IPS DF 6.9 (cell line): Measurements from ENCODE around the gene PRR18.

Source experiments
- DNase-seq: peaks from one replicate; pipeline ENCODE4 v3.0.0-alpha.2; 2013; ENCODE audit warnings: low read depth, low spot score
- H3K27ac ChIP-seq: one replicate; pipeline ENCODE4 v1.5.1; 2013; ENCODE audit warnings: low read length, control low read depth
- H3K27me3 ChIP-seq: 2 replicates; pipeline ENCODE4 v1.6.1; 2013; ENCODE audit warnings: mild to moderate bottlenecking, low read length; ENCODE audit not compliant: control insufficient read depth, insufficient read depth
- H3K36me3 ChIP-seq: 2 replicates; pipeline ENCODE4 v1.6.1; 2013; ENCODE audit warnings: low read length; ENCODE audit not compliant: control insufficient read depth, insufficient read depth
- H3K4me1 ChIP-seq: 2 replicates; pipeline ENCODE4 v1.6.1; 2013; ENCODE audit warnings: low read length; ENCODE audit not compliant: control insufficient read depth, insufficient read depth
- H3K4me3 ChIP-seq: 2 replicates; pipeline ENCODE4 v1.5.1; 2013; ENCODE audit warnings: mild to moderate bottlenecking, low read length
- H3K9me3 ChIP-seq: 2 replicates; pipeline ENCODE4 v1.6.1; 2013; ENCODE audit warnings: low read length, inconsistent platforms; ENCODE audit not compliant: control insufficient read depth, insufficient read depth
- WGBS: extraction: QIAGEN DNeasy Blood & Tissue Kit; methylation state at CpG from one replicate; pipeline ENCODE4 v1.1.7; 2013; ENCODE audit warnings: mixed read lengths, missing lambda C conversion rate; ENCODE audit not compliant: insufficient read length, insufficient coverage; 5-methylcytosine and 5-hydroxymethylcytosine counted together

The PRR18 gene

GRCh38 chr6:166308033-166308768 is at the start of gene PRR18:
PRR18 (minus strand) TSS chr6:166308392; CDS start chr6:166308142, 250 bp downstream.
- WGBS: no CpG with 5 or more reads among the region's 74 CpGs
- DNase-seq: no peak
- Histone ChIP-seq H3K4me1 (no peaks in the 10 kb centered on the region; the same call in 1 of the 2 replicates), H3K9me3 (no peaks in the 10 kb centered on the region), H3K4me3 (peak within 1 kb of the TSS; percentile 29; the same call in 1 of the 2 replicates), H3K27ac (no peak within 1 kb of the TSS), H3K36me3 (no peaks in the 10 kb centered on the region), H3K27me3 (peaks cover 20% of the 10 kb centered on the region)

GRCh38 chr6:166355552-166355951 is 47.4 kb upstream of the PRR18 start:
- H3K9me3 ChIP-seq: no peaks in the 10 kb centered on the region
- no peak overlapping the region for H3K4me3 ChIP-seq
- no peaks in the 10 kb centered on the region for H3K27me3 ChIP-seq
- no peak overlapping the region for H3K27ac ChIP-seq
- no CpG with 5 or more reads among the region's 5 CpGs for WGBS
- DNase-seq: no peak
- no peaks in the 10 kb centered on the region for H3K36me3 ChIP-seq
- peaks cover 2% of the 10 kb centered on the region for H3K4me1 ChIP-seq

GRCh38 chr6:166354965-166355364 is 46.8 kb upstream of the PRR18 start:
- no peak for DNase-seq
- H3K9me3 ChIP-seq: no peaks in the 10 kb centered on the region
- no CpG with 5 or more reads among the region's 4 CpGs for WGBS

GRCh38 chr6:166354143-166354542 is 46.0 kb upstream of the PRR18 start:
- Histone ChIP-seq H3K36me3 (no peaks in the 10 kb centered on the region), H3K27ac (no peak overlapping the region), H3K27me3 (no peaks in the 10 kb centered on the region), H3K4me3 (no peak overlapping the region), H3K4me1 (peaks cover 2% of the 10 kb centered on the region), H3K9me3 (no peaks in the 10 kb centered on the region)
- no CpG with 5 or more reads among the region's 4 CpGs for WGBS
- DNase-seq: no peak

More at GRCh38 chr6:166354965-166355364, 46.8 kb upstream of the PRR18 start:
- no peak overlapping the region for H3K27ac ChIP-seq
- H3K27me3 ChIP-seq: no peaks in the 10 kb centered on the region
- H3K4me1 ChIP-seq: peaks cover 2% of the 10 kb centered on the region
- H3K4me3 ChIP-seq: no peak overlapping the region
- no peaks in the 10 kb centered on the region for H3K36me3 ChIP-seq

- Histone ChIP-seq H3K36me3 (no peaks in the 10 kb centered on the region), H3K27ac (no peak overlapping the region), H3K9me3 (no peaks in the 10 kb centered on the region), H3K4me1 (peaks cover 2% of the 10 kb centered on the region), H3K27me3 (no peaks in the 10 kb centered on the region), H3K4me3 (no peak overlapping the region)
- 100% methylated on average over 1 of the region's 1 CpG for WGBS
- no peak for DNase-seq
These were observed 45.3 kb upstream of the PRR18 start for GRCh38 chr6:166353507-166353906.

- peaks cover 2% of the 10 kb centered on the region for H3K4me1 ChIP-seq
- no peak for DNase-seq
These were observed 44.7 kb upstream of the PRR18 start for GRCh38 chr6:166352923-166353322.

GRCh38 chr6:166351715-166352285 is 43.6 kb upstream of the PRR18 start:
- WGBS: no CpG with 5 or more reads among the region's 4 CpGs
- no peak overlapping the region for H3K4me3 ChIP-seq
- H3K9me3 ChIP-seq: no peaks in the 10 kb centered on the region

More at GRCh38 chr6:166352923-166353322, 44.7 kb upstream of the PRR18 start:
- H3K27ac ChIP-seq: no peak overlapping the region
- H3K9me3 ChIP-seq: no peaks in the 10 kb centered on the region
- no peaks in the 10 kb centered on the region for H3K27me3 ChIP-seq
- no peak overlapping the region for H3K4me3 ChIP-seq
- H3K36me3 ChIP-seq: no peaks in the 10 kb centered on the region

GRCh38 chr6:166348305-166348949 is 40.2 kb upstream of the PRR18 start:
- Histone ChIP-seq H3K9me3 (no peaks in the 10 kb centered on the region), H3K27ac (no peak overlapping the region), H3K4me1 (no peaks in the 10 kb centered on the region; the same call in 1 of the 2 replicates), H3K36me3 (no peaks in the 10 kb centered on the region), H3K27me3 (no peaks in the 10 kb centered on the region), H3K4me3 (no peak overlapping the region)
- no peak for DNase-seq
- WGBS: no CpG with 5 or more reads among the region's 6 CpGs

More at GRCh38 chr6:166351715-166352285, 43.6 kb upstream of the PRR18 start:
- H3K27me3 ChIP-seq: no peaks in the 10 kb centered on the region
- H3K36me3 ChIP-seq: no peaks in the 10 kb centered on the region
- no peak for DNase-seq
- H3K27ac ChIP-seq: no peak overlapping the region
- H3K4me1 ChIP-seq: peaks cover 2% of the 10 kb centered on the region

GRCh38 chr6:166346965-166347364 is 38.8 kb upstream of the PRR18 start:
- Histone ChIP-seq H3K9me3 (no peaks in the 10 kb centered on the region), H3K36me3 (no peaks in the 10 kb centered on the region), H3K4me1 (no peaks in the 10 kb centered on the region; the same call in 1 of the 2 replicates), H3K27ac (no peak overlapping the region), H3K27me3 (no peaks in the 10 kb centered on the region), H3K4me3 (no peak overlapping the region)
- no peak for DNase-seq

- H3K4me1 ChIP-seq: no peaks in the 10 kb centered on the region
- WGBS: no CpG with 5 or more reads among the region's 3 CpGs
- H3K9me3 ChIP-seq: no peaks in the 10 kb centered on the region
- DNase-seq: no peak
- no peaks in the 10 kb centered on the region for H3K36me3 ChIP-seq
- H3K27me3 ChIP-seq: no peaks in the 10 kb centered on the region
- no peak overlapping the region for H3K27ac ChIP-seq
- no peak overlapping the region for H3K4me3 ChIP-seq
These were observed 38.3 kb upstream of the PRR18 start for GRCh38 chr6:166346449-166346848.
